SU-DHL-6 (cell line): ENCODE results near the gene CHRNA4.

ENCODE experiments used
- H2AFZ ChIP-seq: fragments of 200-600 bp; sonication (generic); 2 replicates; pipeline ENCODE4 v1.6.1; 2014; ENCODE audit warnings: low read depth, mild to moderate bottlenecking, moderate library complexity, mixed read lengths, antibody characterized with exemption, low read length; ENCODE audit not compliant: severe bottlenecking
- H3F3A ChIP-seq: fragments of 200-600 bp; shearing (Covaris generic); 2 replicates; pipeline ENCODE4 v1.6.0; 2016; ENCODE audit warnings: antibody characterized with exemption, mild to moderate bottlenecking; ENCODE audit not compliant: insufficient read depth
- H3K27ac ChIP-seq: fragments of 200-600 bp; sonication (generic); 2 replicates; pipeline ENCODE4 v1.5.1; 2016; ENCODE audit warnings: low read depth, mild to moderate bottlenecking, low read length, moderate library complexity, mixed read lengths
- H3K27me3 ChIP-seq: fragments of 200-600 bp; sonication (generic), shearing (Covaris generic); 2 replicates; pipeline ENCODE4 v1.6.0; 2014; ENCODE audit warnings: mild to moderate bottlenecking, low read length
- H3K36me3 ChIP-seq: fragments of 200-600 bp; sonication (generic); 2 replicates; pipeline ENCODE4 v1.6.1; 2014; ENCODE audit warnings: mild to moderate bottlenecking, low read length, mixed read lengths
- H3K4me2 ChIP-seq: fragments of 300-600, 200-600 bp; shearing (Covaris generic), sonication (generic); 2 replicates; pipeline ENCODE4 v1.6.0; 2014; ENCODE audit warnings: low read length, low read depth, mild to moderate bottlenecking; ENCODE audit not compliant: poor library complexity, severe bottlenecking
- H3K4me3 ChIP-seq: fragments of 200-600 bp; sonication (generic); 2 replicates; pipeline ENCODE4 v1.5.1; 2014; ENCODE audit warnings: antibody characterized with exemption, low read length, mild to moderate bottlenecking, mixed read lengths; ENCODE audit not compliant: insufficient read depth, poor library complexity, severe bottlenecking
- H3K79me2 ChIP-seq: fragments of 200-600 bp; sonication (generic); 2 replicates; pipeline ENCODE4 v1.6.1; 2014; ENCODE audit warnings: mild to moderate bottlenecking, low read length, moderate library complexity; ENCODE audit not compliant: insufficient read depth
- H3K9ac ChIP-seq: fragments of 200-600 bp; sonication (generic); 2 replicates; pipeline ENCODE4 v1.7.0; 2014; ENCODE audit warnings: mild to moderate bottlenecking, low read length
- H3K9me2 ChIP-seq: fragments of 200-600 bp; sonication (generic); replicated peaks from 2 replicates; pipeline ENCODE4 v1.6.1; 2014; ENCODE audit warnings: low read length; ENCODE audit not compliant: insufficient read depth
- H3K9me3 ChIP-seq: fragments of 200-600 bp; sonication (generic); 2 replicates; pipeline ENCODE4 v1.6.1; 2014; ENCODE audit warnings: low read length, mixed read lengths; ENCODE audit not compliant: insufficient read depth
- H4K20me1 ChIP-seq: fragments of 200-600 bp; sonication (generic); 2 replicates; pipeline ENCODE4 v1.6.1; 2014; ENCODE audit warnings: low read depth, mild to moderate bottlenecking, antibody characterized with exemption, low read length, moderate library complexity, mixed read lengths
- CTCF ChIP-seq: fragments of 200-600 bp; sonication (generic); IDR thresholded peaks from one replicate; pipeline ENCODE4 v1.5.1; 2017; ENCODE audit warnings: antibody characterized with exemption, mild to moderate bottlenecking, low read length, moderate library complexity; ENCODE audit not compliant: insufficient read depth, poor library complexity, severe bottlenecking
- EZH2phosphoT487 ChIP-seq: fragments of 200-600 bp; sonication (generic), shearing (Covaris generic); conservative IDR thresholded peaks from 2 replicates; pipeline ENCODE4 v1.6.1; 2018; ENCODE audit warnings: mild to moderate bottlenecking, antibody characterized with exemption, low read length, moderate library complexity, mixed read lengths

CHRNA4 gene

DNA sequence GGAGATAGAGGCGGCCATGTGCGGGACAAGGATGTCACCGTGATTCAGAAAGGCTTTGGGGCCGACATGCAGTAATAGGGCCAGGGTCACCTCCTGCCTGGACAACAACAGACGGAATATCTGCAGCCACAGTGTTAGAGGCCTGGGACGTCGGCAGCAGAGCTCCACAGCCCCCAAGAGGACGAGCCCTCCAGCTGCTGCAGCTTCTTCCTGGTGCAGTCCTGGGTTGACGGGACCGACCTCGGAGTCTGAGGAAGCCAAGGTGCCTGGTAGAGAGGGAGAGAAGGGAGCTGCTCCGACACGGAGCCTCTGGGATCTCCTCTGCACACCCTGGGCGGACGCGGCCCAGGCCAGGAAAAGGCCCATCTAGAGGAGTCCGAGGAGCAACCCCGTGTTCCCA, 23.2 kb upstream of the CHRNA4 start:
- no peak overlapping the region for H3K27ac ChIP-seq
- H3K4me2 ChIP-seq = no peak overlapping the region
- no peaks in the 10 kb centered on the region for H3K79me2 ChIP-seq
- no peak overlapping the region for H2AFZ ChIP-seq
- no peaks in the 10 kb centered on the region for H3F3A ChIP-seq
- H4K20me1 ChIP-seq = no peaks in the 10 kb centered on the region
- H3K9me2 ChIP-seq = no peaks in the 10 kb centered on the region
- H3K9me3 ChIP-seq = peaks cover 29% of the 10 kb centered on the region
- H3K27me3 ChIP-seq = no peaks in the 10 kb centered on the region
- H3K36me3 ChIP-seq = no peaks in the 10 kb centered on the region
- no peak overlapping the region for H3K9ac ChIP-seq
- TF ChIP-seq EZH2phosphoT487 (no peak), CTCF (no peak)
- no peak overlapping the region for H3K4me3 ChIP-seq

GRCh38 chr20:63383556-63383955, 22.4 kb upstream of the CHRNA4 start:
- H3K9ac ChIP-seq = no peak overlapping the region
- no peak overlapping the region for H3K4me3 ChIP-seq
- no peak overlapping the region for H3K4me2 ChIP-seq
- no peak overlapping the region for H2AFZ ChIP-seq
- H3K9me2 ChIP-seq = no peaks in the 10 kb centered on the region
- H4K20me1 ChIP-seq = no peaks in the 10 kb centered on the region
- TF ChIP-seq CTCF = no peak
- no peaks in the 10 kb centered on the region for H3K36me3 ChIP-seq
- no peaks in the 10 kb centered on the region for H3K79me2 ChIP-seq
- peaks cover 29% of the 10 kb centered on the region for H3K9me3 ChIP-seq
- H3K27ac ChIP-seq = no peak overlapping the region
- H3K27me3 ChIP-seq = no peaks in the 10 kb centered on the region
- no peaks in the 10 kb centered on the region for H3F3A ChIP-seq

DNA sequence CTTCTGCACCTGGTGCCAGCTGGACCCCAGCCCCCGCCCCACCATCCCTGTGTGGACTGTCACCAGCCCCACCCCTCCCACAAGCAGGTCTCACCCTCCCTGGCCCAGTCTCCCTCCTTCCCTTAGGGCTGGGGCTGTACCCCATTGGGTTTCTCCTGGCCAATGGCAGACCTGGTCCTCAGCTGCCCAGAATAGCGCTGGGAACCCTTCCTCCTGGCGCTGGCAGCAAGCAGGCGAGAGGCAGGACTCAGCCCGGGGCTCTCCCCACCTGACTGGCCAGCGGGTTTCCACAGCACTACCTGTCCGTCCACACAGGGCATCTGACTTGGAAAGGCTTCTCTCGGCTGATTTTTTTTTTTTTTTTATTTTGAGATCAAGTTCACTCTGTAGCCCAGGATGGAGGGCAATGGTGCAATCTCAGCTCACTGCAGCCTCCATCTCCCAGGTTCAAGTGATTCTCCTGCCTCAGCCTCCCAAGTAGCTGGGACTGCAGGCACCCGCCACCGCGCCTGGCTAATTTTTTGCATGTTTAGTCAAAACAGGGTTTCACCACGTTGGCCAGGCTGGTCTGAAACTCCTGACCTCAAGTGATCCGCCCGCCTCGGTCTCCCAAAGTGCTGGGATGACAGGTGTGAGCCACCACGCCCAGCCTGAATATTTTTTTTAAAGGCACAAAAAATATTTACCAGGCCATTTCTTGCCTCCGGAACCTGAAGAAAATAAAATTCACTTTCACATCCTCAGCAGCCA, 21.6 kb upstream of the CHRNA4 start:
- H3K27ac ChIP-seq = no peak overlapping the region
- TF ChIP-seq EZH2phosphoT487 (no peak), CTCF (no peak)
- H3K79me2 ChIP-seq = no peaks in the 10 kb centered on the region

More for the DNA sequence above, 21.6 kb upstream of the CHRNA4 start:
- Histone ChIP-seq H3K9ac (no peak overlapping the region), H3K36me3 (no peaks in the 10 kb centered on the region), H3K4me2 (no peak overlapping the region), H4K20me1 (no peaks in the 10 kb centered on the region), H3F3A (no peaks in the 10 kb centered on the region), H3K4me3 (no peak overlapping the region), H3K9me2 (no peaks in the 10 kb centered on the region), H3K9me3 (peaks cover 25% of the 10 kb centered on the region), H2AFZ (no peak overlapping the region), H3K27me3 (no peaks in the 10 kb centered on the region)
